ENCODE results near the gene FCHSD2. TPM values are rescaled to one million over a fixed set of nuclear protein-coding genes. Genes with fewer than 3 reads are reported as not detected.
"Not testable (repeated sequence)": the region's sequence is repeated elsewhere in the genome, so short reads cannot be mapped to it uniquely, and the experiment has no call there.

FCHSD2 gene
- total and polyA plus RNA-seq, 4 donors, result 14.7 to 41.6 (median 32.6) TPM

- no peak for TF ChIP-seq CTCF (IDR thresholded peaks at IDR 0.05; ENCODE audit: control extremely low read depth, extremely low read depth)
- Histone ChIP-seq H3K36me3 (ENCODE audit: control insufficient read depth in 4 of 4, insufficient read depth in 4 of 4, low read length in 4 of 4) (peaks cover 0 to 8% (median 4%) of the 10 kb centered on the region in 4 donors), H3K4me3 (no peak overlapping the region), H3K9me3 (ENCODE audit: control insufficient read depth in 4 of 4, insufficient read depth in 3 of 4, low read length in 3 of 4) (no peaks in the 10 kb centered on the region), H3K27ac (ENCODE audit: low read depth in 1 of 2, low read length in 1 of 2) (peak overlapping the region in 1 of 2 donors; percentile 73), H3K9ac (ENCODE audit: insufficient read depth in 1 of 2, low read length in 2 of 2) (no peak overlapping the region), H3K27me3 (ENCODE audit: control insufficient read depth in 3 of 3, insufficient read depth in 3 of 3, low read length in 2 of 3) (no peaks in the 10 kb centered on the region), H3K4me1 (ENCODE audit: control insufficient read depth in 5 of 5, insufficient read depth in 5 of 5, low read length in 5 of 5) (peaks cover 3 to 6% (median 5%) of the 10 kb centered on the region in 5 donors)
- DNase-seq (no peak), ATAC-seq (ENCODE audit: insufficient read depth, low FRiP score) (peak; percentile 51)
- WGBS, 2 donors, result 30 to 68% methylated on average over 2 of the region's 2 CpGs
Measured at GRCh38 chr11:72807792-72808191, 334.3 kb downstream of the FCHSD2 start.

- no peak for TF ChIP-seq CTCF (IDR thresholded peaks at IDR 0.05; ENCODE audit: control extremely low read depth, extremely low read depth)
- Histone ChIP-seq H3K4me3 (no peak overlapping the region), H3K27me3 (ENCODE audit: control insufficient read depth in 3 of 3, insufficient read depth in 3 of 3, low read length in 2 of 3) (no peaks in the 10 kb centered on the region), H3K4me1 (ENCODE audit: control insufficient read depth in 5 of 5, insufficient read depth in 5 of 5, low read length in 5 of 5) (peaks cover 0 to 3% (median 0%) of the 10 kb centered on the region in 5 donors), H3K27ac (ENCODE audit: low read depth in 1 of 2, low read length in 1 of 2) (peak overlapping the region in 1 of 2 donors; percentile 73), H3K9ac (ENCODE audit: insufficient read depth in 1 of 2, low read length in 2 of 2) (no peak overlapping the region), H3K36me3 (ENCODE audit: control insufficient read depth in 4 of 4, insufficient read depth in 4 of 4, low read length in 4 of 4) (peaks cover 0 to 8% (median 4%) of the 10 kb centered on the region in 4 donors), H3K9me3 (ENCODE audit: control insufficient read depth in 4 of 4, insufficient read depth in 3 of 4, low read length in 3 of 4) (no peaks in the 10 kb centered on the region)
- 31 to 48% methylated on average over 5 of the region's 5 CpGs for WGBS, 2 donors
- DNase-seq (no peak), ATAC-seq (ENCODE audit: insufficient read depth, low FRiP score) (peak; percentile 37)
Measured at GRCh38 chr11:72807021-72807693, 335.0 kb downstream of the FCHSD2 start.

GRCh38 chr11:72806378-72806777 is 335.7 kb downstream of the FCHSD2 start:
- H3K9me3 ChIP-seq (ENCODE audit: control insufficient read depth in 4 of 4, insufficient read depth in 3 of 4, low read length in 3 of 4); H3K4me1 ChIP-seq (ENCODE audit: control insufficient read depth in 5 of 5, insufficient read depth in 5 of 5, low read length in 5 of 5); H3K27ac ChIP-seq (ENCODE audit: low read depth in 1 of 2, low read length in 1 of 2); H3K36me3 ChIP-seq (ENCODE audit: control insufficient read depth in 4 of 4, insufficient read depth in 4 of 4, low read length in 4 of 4); ATAC-seq (ENCODE audit: insufficient read depth, low FRiP score); H3K9ac ChIP-seq (ENCODE audit: insufficient read depth in 1 of 2, low read length in 2 of 2); H3K27me3 ChIP-seq (ENCODE audit: control insufficient read depth in 3 of 3, insufficient read depth in 3 of 3, low read length in 2 of 3); H3K4me3 ChIP-seq; DNase-seq: not testable (repeated sequence)
- WGBS, 2 donors, result 85 to 100% methylated on average over 1 of the region's 1 CpG

GRCh38 chr11:72805216-72805615 is 336.9 kb downstream of the FCHSD2 start:
- H3K27me3 ChIP-seq (ENCODE audit: control insufficient read depth in 3 of 3, insufficient read depth in 3 of 3, low read length in 2 of 3), result no peaks in the 10 kb centered on the region
- no peak for TF ChIP-seq CTCF (IDR thresholded peaks at IDR 0.05; ENCODE audit: control extremely low read depth, extremely low read depth)
- peaks cover 0 to 8% (median 4%) of the 10 kb centered on the region in 4 donors for H3K36me3 ChIP-seq (ENCODE audit: control insufficient read depth in 4 of 4, insufficient read depth in 4 of 4, low read length in 4 of 4)
- H3K4me3 ChIP-seq, result no peak overlapping the region
- no peaks in the 10 kb centered on the region for H3K4me1 ChIP-seq (ENCODE audit: control insufficient read depth in 5 of 5, insufficient read depth in 5 of 5, low read length in 5 of 5)
- ATAC-seq (ENCODE audit: insufficient read depth, low FRiP score), result no peak
- no peak overlapping the region for H3K27ac ChIP-seq (ENCODE audit: low read depth in 1 of 2, low read length in 1 of 2)
- WGBS, 2 donors, result 47 to 55% methylated on average over 6 of the region's 6 CpGs
- no peak for DNase-seq
- no peaks in the 10 kb centered on the region for H3K9me3 ChIP-seq (ENCODE audit: control insufficient read depth in 4 of 4, insufficient read depth in 3 of 4, low read length in 3 of 4)
- no peak overlapping the region for H3K9ac ChIP-seq (ENCODE audit: insufficient read depth in 1 of 2, low read length in 2 of 2)
